NOMO-1 treated with DMSO at 0.1 percent for 48 hours (cell line): Measurements from ENCODE around the gene CAST.
A peak's percentile ranks its signal among the peaks of the same experiment; 100 is the strongest.
"Not testable (repeated sequence)": the region's sequence is repeated elsewhere in the genome, so short reads cannot be mapped to it uniquely, and the experiment has no call there.

Source experiments
- DNase-seq: peaks from one replicate; lab custom pipeline; 2025; ENCODE audit not compliant: unreplicated experiment; lab: John Stamatoyannopoulos, UW

Gene CAST

GRCh38 chr5:96743805-96744204, 81.6 kb downstream of the CAST start:
- no peak for DNase-seq

GRCh38 chr5:96744218-96744617, 82.0 kb downstream of the CAST start:
- DNase-seq: not testable (repeated sequence)

- no peak for DNase-seq
Measured at GRCh38 chr5:96745025-96745424, 82.8 kb downstream of the CAST start.

- peak; percentile 33 for DNase-seq
Measured at GRCh38 chr5:96745844-96746531, 83.8 kb downstream of the CAST start.

GRCh38 chr5:96747720-96748119, 85.5 kb downstream of the CAST start:
- DNase-seq: no peak

DNA sequence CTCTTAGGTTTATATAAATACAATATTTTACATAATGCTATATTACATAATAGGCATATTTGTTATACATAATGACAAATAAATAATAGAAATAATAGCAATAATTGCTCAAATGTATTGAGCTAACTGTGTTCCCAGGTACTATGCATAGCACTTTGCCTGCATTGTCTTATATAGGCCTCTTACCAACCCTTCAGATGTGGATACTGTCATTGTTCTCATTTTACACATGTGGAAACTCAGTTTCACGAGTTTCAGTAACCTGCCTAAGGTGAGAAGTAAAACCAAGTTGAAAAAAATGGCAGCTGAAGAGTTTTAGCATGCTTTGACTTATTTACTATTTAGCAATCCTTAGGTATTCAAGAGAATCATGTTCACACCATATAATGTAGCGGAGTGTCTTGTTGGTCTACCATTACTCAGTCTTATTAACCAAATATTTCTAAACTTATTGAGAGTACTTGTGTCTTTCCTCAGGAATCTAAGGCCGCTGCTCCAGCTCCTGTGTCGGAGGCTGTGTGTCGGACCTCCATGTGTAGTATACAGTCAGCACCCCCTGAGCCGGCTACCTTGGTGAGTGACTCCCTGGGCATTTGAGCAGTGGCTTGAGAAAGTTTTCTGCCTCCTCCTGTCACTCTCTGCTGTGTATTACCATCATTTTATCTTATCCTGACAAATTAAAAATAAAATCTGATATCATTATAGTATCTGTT, 88.1 kb downstream of the CAST start:
- DNase-seq: no peak

GRCh38 chr5:96751203-96752169, 89.3 kb downstream of the CAST start:
- no peak for DNase-seq

- peak; percentile 55 for DNase-seq
Measured at GRCh38 chr5:96752341-96753016, 90.3 kb downstream of the CAST start.

DNA sequence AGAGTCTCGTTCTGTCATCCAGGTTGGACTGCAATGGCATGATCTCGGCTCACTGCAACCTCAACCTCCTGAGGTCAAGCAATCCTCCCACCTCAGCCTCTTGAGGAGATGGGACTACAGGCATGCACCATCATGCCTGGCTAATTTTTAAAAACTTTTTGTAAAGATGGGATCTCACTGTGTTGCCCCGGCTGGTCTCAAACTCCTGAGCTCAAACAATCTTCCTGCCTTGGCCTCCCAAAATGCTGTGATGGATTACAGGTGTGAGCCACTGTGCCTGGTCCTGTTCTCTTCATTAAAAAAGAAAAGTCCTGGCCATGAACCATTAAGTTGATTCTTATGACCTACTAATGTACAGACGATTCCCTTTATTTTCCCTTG, 90.8 kb downstream of the CAST start:
- DNase-seq: no peak

DNA sequence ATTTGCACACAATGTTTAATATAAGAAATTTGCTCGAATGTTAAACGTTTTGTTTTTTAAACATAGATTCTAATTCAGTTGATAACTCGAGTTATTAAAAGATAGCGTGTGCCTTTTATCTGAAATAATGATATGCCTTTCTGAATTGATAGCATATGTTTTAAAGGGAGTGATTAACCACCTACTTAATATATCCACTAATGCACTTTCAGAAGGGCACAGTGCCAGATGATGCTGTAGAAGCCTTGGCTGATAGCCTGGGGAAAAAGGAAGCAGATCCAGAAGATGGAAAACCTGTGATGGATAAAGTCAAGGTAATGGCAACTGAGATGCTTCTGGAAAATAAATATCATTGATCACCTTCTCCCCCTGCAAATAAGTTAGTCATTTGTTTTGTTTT, 91.7 kb downstream of the CAST start:
- no peak for DNase-seq

- DNase-seq: no peak
Measured at GRCh38 chr5:96755851-96756250, 93.7 kb downstream of the CAST start.

DNA sequence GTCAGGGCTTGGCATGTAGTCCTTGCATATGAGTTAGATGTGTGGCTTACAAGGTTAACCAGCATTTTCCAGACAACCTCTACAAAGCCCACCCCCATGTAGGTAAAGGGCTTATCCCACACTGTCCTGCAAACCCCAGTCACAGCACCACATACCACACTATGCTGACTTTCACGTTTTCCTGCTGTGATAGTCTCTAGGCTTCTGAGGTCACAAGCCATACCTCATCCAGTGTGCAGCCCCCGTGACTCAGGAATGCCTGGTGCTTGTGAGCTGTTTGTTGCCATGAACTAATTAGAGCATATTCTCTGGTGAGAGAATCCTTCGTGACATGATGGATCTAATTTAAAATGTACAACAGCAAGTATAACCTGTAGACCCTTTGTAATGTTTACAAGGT, 94.8 kb downstream of the CAST start:
- DNase-seq: no peak

DNA sequence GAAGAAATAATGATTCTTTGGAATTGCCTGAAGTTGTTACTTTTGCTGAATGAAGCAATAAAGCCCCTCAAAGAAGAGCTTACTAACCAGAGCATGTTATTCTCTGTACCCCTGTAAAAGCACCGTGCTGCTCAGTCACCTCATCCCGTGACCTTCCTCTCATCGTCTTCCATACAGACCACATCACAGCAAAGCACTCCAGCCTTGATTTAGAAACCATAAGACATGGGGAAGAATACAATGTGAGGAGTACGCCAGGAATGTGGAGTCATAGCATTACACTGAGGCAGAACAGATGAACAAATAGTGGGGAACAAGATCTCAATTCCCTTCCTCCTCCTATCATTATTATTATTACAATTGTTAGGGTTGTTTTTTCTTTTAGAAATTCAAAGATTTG, 96.4 kb downstream of the CAST start:
- DNase-seq: no peak

DNA sequence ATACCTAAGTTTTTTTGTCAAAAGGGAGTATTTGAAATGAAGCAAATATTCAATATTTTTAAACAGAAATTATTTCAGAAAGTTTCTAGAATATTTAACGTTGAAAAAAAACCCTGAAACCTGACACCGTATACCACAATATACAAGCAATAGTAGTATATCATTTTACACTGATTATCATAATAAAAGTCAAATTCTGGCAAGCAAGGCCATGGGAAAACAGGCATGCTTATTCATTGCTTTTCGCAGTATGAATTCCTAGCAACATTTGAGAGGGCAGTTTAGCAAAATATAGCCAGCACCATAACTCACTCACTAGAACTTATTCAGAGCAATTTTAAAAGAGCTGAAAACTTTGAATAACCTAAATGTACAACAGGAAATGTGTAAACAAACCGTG, 99.4 kb downstream of the CAST start:
- no peak for DNase-seq

GRCh38 chr5:96763026-96763425, 100.8 kb downstream of the CAST start:
- DNase-seq: no peak

- DNase-seq: no peak
Measured at GRCh38 chr5:96765043-96765442, 102.9 kb downstream of the CAST start.

DNA sequence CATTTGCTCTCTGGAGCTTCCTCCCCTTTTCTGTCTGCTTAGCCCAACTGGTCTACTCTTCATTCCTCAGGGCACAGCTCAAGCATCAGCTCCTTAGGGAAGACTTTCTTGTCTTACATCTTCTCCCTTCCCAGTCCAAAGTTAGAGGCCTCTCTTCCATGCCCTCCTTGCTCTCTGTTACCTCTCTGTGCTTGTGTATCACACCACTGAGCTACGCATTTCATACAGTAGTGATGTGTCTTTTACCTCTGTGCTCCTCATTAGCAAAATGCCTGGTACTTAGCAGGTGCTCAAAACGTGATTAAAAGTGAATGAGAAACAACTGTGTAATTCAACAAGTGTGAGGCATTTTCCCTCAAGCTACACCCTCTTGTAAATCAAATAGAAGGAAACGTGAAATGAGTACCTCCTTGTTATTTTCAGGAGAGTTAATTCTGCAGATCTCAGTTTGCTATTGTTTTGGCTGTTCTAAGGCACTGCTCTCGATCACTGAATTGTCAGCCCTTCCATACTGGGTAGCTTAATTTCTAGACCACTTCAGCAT, 106.6 kb downstream of the CAST start:
- DNase-seq: no peak

DNA sequence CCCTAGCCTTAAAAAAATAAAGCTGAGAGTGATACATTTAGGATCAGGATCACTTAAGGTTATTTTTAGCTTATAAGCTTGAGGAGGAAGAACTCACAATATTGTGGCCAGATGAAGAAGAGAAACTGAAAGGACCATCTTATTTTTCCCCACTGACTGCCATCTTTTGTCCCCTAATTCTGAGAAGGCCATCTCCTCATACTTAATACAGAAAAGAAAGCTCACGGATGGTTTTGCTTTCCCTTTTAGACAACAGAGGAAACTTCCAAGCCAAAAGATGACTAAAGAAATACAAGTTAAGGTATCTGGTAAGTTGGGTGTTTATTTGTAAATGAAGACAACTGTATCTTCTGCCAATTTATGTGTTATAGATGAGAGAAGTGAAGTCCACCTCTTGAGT, 109.2 kb downstream of the CAST start:
- no peak for DNase-seq

DNA sequence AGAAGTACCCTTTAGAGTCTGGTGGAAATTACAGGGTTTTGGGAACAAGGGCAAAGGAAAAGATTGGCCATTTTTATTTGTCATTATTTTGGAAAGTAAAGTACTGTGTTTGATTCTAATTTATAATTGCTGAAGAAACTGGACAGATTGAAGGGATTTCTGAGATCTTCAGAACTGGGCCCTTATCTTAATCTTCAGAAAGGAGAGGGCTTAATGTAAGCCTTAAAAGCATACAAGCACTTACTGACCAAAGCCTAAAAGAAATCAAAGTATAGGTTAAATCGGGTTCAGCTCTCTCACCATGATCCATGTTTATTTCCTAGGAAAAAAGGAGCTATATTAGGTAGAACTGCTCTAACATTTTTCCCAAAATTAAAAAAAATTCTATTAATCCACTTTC, 109.9 kb downstream of the CAST start:
- DNase-seq: no peak

DNA sequence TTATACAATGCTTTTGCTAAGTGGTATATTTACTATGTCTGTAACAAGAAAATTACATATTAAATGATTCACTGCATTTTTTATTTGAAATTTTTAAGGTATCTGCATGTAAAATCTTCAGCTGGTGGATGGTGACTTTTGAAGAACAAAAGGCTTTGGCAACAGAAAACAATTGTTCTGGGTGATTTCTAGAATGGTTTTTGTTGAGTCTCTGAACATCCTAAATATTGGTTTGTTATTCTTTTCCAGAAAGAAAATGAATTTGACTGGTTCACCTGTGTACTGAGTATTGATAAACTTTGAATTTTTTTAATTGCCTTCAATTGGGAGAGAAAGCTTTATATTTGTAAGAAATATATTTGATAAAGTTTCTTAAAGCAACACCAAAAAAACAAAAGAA, 110.4 kb downstream of the CAST start:
- DNase-seq: no peak

GRCh38 chr5:96775050-96775449, 112.9 kb downstream of the CAST start:
- DNase-seq: no peak
